HG03159 (cell line): Measurements from ENCODE around the gene LCN10.
"Not testable (repeated sequence)": the region's sequence is repeated elsewhere in the genome, so short reads cannot be mapped to it uniquely, and the experiment has no call there.

Experiments used
- ATAC-seq: cut with Tn5 transposase; IDR thresholded peaks from one replicate; pipeline ENCODE4 v1.9.1; 2021; ENCODE audit warnings: mild to moderate bottlenecking, moderate library complexity; ENCODE audit not compliant: unreplicated experiment

The LCN10 gene

GRCh38 chr9:136704741-136705140 is 38.0 kb downstream of the LCN10 start:
- ATAC-seq: not testable (repeated sequence)

GRCh38 chr9:136703276-136703860 is 39.4 kb downstream of the LCN10 start:
- no peak for ATAC-seq

GRCh38 chr9:136701668-136702053 is 41.1 kb downstream of the LCN10 start:
- ATAC-seq: peak; percentile 15

- ATAC-seq: peak; percentile 73
Observed at GRCh38 chr9:136700959-136701667, 41.6 kb downstream of the LCN10 start.

GRCh38 chr9:136700304-136700703 is 42.4 kb downstream of the LCN10 start:
- ATAC-seq: no peak

- no peak for ATAC-seq
Observed at GRCh38 chr9:136698635-136699246, 44.0 kb downstream of the LCN10 start.

- no peak for ATAC-seq
Observed at GRCh38 chr9:136697821-136698526, 44.8 kb downstream of the LCN10 start.

- no peak for ATAC-seq
Observed at GRCh38 chr9:136697146-136697820, 45.5 kb downstream of the LCN10 start.

GRCh38 chr9:136696502-136696901 is 46.2 kb downstream of the LCN10 start:
- ATAC-seq: no peak

- ATAC-seq: no peak
Observed at GRCh38 chr9:136695955-136696354, 46.8 kb downstream of the LCN10 start.

GRCh38 chr9:136695435-136695895 is 47.3 kb downstream of the LCN10 start:
- ATAC-seq: no peak

GRCh38 chr9:136694872-136695247 is 47.9 kb downstream of the LCN10 start:
- ATAC-seq: no peak

GRCh38 chr9:136694163-136694871 is 48.4 kb downstream of the LCN10 start:
- ATAC-seq: no peak

GRCh38 chr9:136693490-136694162 is 49.1 kb downstream of the LCN10 start:
- no peak for ATAC-seq

- no peak for ATAC-seq
Observed at GRCh38 chr9:136693135-136693489, 49.6 kb downstream of the LCN10 start.

GRCh38 chr9:136692185-136693134 is 50.3 kb downstream of the LCN10 start:
- no peak for ATAC-seq

GRCh38 chr9:136691316-136692184 is 51.2 kb downstream of the LCN10 start:
- no peak for ATAC-seq

GRCh38 chr9:136690806-136691261 is 51.9 kb downstream of the LCN10 start:
- no peak for ATAC-seq
